ENCODE measurements around the gene TMTC1.

Gene TMTC1

DNA sequence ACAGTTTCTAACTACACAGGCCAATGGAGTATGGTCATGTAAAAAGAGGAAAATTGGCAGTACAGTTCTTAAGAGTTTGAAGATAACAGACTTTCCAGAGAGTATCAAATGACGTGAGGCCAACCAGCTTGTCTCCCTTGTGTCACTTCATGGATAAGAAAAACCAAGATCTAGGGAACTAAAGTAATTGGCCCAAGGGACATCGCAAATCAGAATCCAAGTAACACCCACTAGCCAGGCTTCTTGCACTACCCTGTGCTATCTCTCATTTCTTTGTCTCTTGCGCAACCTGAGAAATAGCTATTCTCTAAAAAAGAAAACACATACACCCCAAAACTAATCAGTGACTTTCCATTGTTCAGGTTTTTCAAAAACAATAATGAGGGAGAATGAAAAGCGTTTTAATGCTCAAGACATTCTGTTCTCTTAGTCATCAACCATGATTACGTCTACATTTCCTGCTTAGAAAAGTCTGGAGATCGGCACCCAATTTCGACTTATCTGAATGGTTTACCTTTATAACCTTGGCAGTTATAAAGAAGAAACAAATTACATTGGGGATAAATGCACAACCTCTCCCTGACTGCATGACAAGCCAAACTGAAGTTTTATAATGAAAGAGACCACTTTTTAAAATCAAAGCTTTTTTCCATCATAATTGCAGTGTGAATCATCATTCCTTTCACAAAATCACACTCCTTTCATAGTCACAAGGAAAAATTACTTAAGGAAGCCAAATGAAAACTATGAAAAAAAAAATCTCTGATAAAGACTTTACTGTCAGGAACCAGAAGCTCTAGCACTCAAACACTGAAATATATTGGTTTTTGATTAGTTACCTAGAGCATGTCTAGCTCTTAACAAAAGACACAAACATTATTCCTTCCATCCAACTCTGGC lies 42.1 kb downstream of the TMTC1 start:
- DNase-seq (ENCODE audit: low read depth in 3 of 3, low spot score in 1 of 3): no peak

DNA sequence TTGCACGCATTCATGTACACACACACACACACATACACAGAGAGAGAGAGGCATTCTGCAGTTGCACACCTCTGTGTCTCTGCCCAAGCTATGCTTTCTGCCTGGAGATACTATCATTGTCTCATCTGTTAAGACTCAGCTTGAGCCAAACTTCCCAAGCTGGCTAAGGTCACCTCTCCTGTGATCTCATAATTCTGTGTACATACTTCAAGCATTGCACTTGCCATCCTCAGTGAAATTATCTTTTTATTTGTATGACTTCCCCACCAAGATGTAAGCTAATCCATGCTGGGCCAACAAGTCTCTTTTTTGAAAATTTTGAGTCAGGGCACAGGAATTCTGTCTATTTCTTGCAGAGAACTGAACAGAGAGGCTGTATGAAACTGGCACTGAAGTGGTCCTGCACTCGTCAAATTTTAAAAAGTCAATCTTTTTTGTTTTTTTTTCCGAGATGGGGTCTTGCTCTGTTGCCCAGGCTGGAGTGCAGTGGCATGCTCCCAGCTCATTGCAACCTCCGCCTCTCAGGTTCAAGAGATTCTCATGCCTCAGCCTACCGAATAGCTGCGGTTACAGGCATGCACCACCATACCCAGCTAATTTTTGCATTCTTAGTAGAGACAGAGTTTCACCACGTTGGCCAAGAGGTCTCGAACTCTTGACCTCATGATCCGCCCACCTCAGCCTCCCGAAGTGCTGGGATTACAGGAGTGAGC lies 44.3 kb downstream of the TMTC1 start:
- DNase-seq (ENCODE audit: low read depth in 3 of 3, low spot score in 1 of 3): no peak

DNA sequence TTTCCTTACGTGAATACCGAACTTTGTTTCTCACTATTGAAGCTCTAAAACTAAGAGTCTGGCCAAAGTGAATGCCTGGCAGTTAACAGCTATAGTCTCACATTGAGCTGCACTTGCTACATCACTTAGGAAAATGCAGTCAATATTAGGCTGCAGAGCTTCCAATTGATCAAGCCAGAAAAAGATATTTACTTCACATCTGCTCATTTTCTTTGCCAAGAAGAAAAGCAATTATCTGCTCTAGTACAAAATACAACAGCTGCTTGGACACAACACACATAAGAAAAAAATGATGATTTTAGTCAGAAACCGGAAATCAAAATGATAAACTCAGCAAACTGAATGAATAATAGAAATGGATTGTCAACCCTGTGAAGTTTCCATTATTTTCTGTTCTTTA lies 45.4 kb downstream of the TMTC1 start:
- DNase-seq (ENCODE audit: low read depth in 3 of 3, low spot score in 1 of 3): no peak

DNA sequence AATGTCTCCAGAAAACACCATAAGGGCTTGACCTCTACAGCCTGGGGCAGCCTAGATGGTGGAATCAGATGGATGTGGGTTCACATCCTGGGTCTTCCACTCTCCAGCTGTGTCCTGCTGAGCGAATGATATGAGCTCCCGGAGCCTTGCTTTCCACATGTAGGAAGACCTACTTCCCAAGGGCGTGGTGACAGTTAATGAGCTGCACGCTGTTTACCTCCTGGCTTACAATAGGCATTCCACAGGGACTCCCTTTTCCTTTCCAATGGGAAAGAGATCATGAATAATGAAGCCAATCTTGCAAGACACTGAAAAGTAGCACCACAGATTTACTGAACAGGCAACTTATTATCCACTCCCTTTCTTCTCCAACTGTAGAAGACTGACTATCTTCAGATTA lies 46.1 kb downstream of the TMTC1 start:
- no peak for DNase-seq (ENCODE audit: low read depth in 3 of 3, low spot score in 1 of 3)

DNA sequence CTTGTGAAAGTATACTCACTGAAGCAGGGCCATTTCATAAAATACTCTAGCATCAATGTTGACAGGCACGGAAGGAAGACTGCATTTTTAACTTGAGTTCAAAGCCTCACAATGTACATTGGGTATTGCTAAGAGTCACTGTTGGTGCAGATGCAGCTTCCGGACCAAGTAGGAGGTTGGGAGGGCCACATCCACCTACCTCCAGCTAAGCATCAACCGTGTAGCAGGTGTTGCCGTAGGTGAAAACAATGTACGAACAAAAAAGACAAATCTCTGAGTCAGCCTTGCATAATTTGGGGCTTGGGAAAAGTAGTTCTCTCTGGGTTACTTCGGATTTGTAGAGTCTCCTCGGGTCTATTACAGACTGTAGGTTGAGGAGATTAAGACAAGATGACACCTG lies 48.1 kb downstream of the TMTC1 start:
- DNase-seq (ENCODE audit: low read depth in 3 of 3, low spot score in 1 of 3): no peak

DNA sequence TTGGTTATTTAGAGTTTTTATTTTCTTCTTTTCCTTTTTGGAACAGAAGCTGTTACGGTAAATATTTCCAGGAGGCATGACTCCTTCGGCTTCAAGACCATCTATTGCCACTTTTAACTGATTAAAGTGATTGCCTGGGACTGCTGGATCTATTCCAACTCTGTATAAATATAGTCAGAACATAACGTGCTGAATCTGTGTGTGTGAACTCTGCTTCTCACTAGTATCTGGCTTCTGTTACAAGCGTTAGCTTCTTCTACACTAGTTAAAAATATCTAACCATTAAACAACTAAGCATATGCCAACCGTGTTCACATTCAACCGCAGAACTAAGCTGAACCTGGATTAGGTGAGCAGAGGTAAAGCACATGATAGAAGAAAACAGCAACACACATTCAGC lies 49.0 kb downstream of the TMTC1 start:
- no peak for DNase-seq (ENCODE audit: low read depth in 3 of 3, low spot score in 1 of 3)

DNA sequence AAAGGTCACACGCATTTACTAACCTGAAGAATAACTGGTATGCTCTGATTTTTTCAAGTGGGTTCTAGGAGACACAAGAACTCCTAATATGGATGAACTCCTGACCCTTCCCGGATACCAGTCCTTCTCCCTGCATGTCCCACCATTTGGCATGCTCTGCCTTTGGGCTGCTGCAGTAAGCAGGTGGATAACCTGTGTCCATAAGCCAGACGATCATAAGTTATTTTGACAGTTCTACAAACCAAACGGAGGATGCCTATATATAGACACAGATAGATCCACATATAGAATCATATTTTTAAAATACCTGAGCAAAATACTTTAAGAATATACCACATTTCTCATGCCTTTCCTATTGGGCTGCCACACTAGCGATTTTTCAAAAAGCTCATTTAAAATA lies 49.4 kb downstream of the TMTC1 start:
- no peak for DNase-seq (ENCODE audit: low read depth in 3 of 3, low spot score in 1 of 3)

DNA sequence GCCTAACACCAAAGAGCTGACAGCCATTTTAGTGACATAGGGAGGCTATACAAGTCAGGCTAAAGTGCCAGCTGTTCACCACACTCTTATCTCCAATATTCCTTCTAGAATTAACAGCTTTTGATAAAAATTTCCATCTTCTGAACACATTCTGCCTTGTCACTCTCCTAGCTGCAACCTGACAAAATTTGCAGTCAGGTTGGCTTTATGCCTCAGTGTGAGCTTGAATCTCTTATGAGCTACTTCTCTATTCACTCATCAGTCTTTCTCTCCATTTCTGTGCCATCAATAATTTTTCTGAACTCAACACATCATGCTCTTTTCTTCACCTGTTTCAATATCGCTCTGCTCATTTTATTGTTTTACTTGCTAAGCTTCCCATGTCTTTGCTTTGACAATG lies 50.2 kb downstream of the TMTC1 start:
- DNase-seq (ENCODE audit: low read depth in 3 of 3, low spot score in 1 of 3): no peak

DNA sequence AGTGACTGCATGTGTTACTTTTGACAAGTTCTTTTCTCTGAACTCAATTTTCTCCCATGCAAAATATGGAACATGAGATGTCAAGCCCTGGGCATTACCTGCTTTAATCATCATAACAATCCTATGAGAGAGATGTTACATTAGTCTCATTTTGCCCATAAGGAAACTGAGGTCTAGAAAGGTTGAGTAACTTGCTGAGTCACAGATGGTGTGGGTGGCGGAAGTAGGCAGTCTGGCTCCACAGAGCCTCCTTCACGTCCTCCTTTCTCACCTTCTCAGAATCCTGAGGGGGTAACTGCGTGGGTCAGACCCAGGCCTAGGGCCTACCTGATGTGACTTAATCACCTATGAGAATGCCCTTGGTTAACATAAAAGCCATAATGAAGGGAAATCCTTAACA lies 50.7 kb downstream of the TMTC1 start:
- DNase-seq (ENCODE audit: low read depth in 3 of 3, low spot score in 1 of 3): no peak

DNA sequence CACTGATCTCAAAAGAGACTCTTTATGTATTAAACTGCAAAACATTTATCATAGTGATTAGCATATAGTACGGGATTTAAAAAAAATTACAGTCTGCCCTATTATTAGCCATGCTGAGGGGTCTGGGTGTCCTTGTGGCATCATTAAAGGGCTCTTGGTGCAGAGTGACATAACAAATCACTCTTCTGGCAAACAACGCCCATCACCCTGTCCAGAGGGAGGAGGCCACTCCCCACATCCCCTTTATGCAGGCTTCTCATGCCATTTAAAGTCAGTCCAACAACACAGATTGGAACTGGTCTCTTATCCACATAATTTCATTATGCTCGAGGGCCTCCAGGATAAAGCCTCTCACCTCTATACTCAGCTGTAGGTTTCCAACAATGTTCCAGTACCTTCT lies 51.1 kb downstream of the TMTC1 start:
- no peak for DNase-seq (ENCODE audit: low read depth in 3 of 3, low spot score in 1 of 3)

DNA sequence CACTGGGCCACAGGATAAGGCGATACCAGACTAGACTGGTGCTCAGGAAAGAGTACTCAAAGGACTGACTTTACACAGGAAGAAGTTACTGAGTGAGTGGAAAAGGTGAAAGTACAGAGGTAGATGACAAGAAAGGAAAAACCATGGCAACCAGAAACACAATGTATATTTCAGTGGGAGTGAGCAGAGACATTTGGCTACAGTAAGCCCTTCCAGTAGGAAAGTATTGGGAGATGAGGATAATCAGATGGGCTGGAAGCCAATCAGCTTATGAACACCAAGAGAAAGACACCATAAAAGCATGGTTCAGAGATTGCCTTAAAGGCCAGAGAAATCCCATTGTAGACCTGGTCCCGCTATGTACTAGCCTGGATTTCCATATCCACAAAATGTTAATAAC lies 51.6 kb downstream of the TMTC1 start:
- no peak for DNase-seq (ENCODE audit: low read depth in 3 of 3, low spot score in 1 of 3)

DNA sequence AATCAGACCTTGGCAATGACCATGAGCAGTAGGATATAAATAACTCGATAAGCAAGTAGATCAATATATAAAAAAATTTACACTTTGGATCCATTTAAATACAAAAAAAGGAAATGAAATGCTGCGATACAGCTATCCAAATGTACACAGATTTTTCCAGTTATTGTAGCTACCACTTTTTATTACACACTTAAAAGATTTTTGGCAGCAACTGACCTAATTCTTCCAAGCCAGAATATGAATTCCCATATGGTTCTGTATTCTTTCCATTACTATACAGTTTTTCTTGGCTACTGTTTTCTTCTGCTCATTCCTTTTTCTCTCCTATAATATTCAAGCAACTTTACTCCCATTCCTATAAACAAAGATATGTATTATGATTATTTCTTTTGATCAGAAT lies 52.2 kb downstream of the TMTC1 start:
- no peak for DNase-seq (ENCODE audit: low read depth in 3 of 3, low spot score in 1 of 3)

DNA sequence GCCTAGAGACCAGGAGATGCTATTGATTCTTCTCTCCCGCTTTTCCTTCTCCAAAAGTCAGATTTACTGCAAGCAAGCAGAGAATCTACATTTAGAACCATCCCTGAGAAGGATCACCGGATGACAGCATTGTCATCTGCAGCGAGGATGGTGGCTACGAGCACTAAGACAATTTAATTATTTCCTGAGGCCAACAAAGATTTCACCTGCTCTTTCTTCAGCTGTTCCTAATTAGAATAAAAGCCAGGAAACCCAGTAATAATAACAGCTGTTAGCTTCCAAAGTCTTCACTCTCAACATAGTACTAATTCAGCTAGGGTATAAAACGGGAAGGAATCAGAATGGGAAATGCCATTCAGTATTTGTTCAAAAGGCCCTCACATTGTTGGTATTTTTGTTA lies 53.3 kb downstream of the TMTC1 start:
- no peak for DNase-seq (ENCODE audit: low read depth in 3 of 3, low spot score in 1 of 3)

DNA sequence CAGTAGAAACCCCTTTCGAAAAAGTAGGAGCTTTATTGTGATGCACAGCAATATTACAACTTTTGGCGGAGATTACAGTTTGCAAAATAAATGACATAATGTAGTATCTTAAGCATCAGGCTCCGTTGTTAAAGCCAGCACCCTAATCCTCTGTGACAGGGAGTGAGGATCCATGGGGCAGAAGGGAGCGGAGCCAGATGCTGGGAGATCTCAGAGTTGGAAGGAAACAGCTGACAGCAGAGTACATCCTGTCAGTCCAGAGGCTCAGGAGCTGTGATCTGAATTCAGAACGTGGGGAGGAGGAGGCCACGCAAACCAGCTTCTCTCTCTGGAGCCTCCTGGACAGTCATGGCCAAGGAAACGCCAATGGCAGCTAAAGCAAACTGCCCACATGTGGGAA lies 55.7 kb downstream of the TMTC1 start:
- DNase-seq (ENCODE audit: low read depth in 3 of 3, low spot score in 1 of 3): no peak

DNA sequence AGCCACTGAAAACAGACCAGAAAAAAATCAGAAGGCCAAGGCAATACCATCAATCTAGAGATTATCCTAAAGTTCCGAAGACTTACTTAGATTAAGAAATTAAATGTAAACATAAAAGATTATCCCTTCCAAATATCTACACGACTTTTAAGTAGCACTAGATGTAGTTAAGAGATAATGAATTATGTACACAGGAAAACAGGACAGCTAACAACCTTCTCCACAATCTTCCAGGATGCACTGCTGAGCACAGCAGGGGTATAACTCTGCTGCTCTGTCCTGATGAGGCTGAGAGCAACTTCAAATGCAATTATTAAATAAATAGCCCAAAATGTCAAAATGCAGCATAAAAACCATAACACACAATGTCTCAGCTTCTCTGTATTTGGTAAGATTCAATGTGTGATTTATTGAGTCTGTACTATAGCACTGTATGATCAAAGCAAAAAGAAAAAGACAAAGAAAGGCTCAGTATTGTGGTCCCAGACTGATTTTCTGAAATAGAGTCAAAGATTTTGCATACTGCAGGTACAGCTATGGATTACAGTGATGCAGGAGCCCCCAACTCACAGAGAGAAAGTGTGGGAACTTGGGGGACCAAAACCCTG lies 56.9 kb downstream of the TMTC1 start:
- no peak for DNase-seq (ENCODE audit: low read depth in 3 of 3, low spot score in 1 of 3)

DNA sequence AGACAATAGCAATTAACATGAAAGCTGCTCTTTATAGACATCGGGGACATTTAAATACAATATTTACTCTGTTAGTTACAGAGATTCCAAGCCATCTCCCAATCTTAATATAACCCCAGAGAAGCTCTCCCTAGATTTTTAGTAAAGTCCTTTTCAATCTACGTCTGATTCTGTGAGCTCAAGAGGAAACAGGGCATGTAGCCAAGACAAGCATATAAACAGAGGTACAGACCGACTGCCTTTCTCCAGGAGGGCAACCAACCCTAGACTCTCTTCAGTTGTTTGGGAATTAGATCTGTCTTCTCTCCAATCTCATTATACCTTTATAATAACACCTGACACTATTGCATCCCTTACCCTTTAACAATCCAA lies 57.4 kb downstream of the TMTC1 start:
- no peak for DNase-seq (ENCODE audit: low read depth in 3 of 3, low spot score in 1 of 3)

DNA sequence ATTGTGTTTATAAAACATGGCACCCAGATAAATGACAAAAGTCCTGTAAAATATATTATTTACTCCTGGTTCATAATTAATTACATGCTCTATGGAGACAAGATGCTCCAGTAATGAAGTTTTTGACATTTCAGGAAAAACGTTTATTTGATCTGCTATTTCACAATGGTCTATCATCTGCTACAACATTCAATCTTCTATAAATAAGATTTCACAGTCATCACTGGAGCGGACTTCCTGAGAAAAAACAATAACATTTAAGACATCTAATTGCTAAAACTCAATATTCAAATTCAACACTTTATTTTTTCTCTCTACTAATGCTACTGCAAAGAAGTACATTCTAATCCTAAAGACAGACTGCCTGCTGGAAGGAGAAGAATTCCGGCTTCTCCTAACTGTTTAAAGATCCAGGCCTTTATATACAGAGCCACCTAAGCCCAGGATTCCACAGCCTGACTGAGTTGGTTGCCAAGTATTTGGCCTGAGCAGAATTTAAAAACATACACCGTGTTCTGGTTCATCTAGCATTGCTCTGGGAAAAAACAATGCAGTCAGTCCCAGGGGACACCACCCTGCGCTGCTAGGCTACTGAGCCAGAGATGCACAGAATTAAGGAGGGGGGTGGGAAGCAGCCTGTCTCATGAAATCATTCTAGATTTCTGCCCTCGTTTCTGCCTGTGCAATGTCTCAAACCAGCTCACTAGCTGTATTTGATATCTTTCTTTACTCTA lies 58.0 kb downstream of the TMTC1 start:
- DNase-seq (ENCODE audit: low read depth in 3 of 3, low spot score in 1 of 3): no peak

DNA sequence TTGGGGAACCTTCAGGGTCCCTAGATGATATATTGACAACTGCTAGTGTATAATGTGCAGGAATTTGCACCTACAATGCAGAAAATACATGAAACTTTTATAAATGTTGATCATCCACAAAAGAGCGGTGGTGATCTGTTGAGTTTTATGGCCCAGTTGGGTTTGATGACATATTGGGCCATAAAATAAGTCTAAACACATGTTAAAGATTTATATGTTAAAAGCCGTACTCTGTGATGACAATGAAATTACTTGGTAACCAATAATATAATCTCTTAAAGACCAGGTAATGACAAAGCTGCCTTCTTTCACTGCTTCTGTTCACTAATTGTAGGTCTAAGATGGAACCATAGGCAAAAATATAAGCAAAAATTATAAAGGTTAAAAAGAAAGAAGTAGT lies 61.6 kb downstream of the TMTC1 start:
- no peak for DNase-seq (ENCODE audit: low read depth in 3 of 3, low spot score in 1 of 3)

DNA sequence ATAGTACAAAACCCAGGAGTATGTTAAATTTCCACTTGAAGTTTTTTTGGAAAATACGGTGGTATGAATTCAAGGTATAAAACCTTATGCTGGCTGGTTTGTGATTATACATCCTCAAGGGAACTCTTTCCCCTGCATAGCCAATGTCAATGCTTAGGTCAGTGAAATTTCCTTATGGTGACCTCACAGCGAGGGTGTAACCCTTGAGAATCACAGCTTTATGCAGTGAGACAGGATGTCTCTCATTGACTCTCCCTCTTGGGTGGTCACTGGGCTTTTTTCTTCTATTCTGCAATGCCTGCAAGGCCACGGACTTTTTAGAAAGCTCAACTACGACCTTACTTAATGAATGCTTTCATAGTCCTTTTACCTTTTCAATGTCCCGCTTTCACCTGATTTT lies 64.4 kb downstream of the TMTC1 start:
- no peak for DNase-seq (ENCODE audit: low read depth in 3 of 3, low spot score in 1 of 3)

DNA sequence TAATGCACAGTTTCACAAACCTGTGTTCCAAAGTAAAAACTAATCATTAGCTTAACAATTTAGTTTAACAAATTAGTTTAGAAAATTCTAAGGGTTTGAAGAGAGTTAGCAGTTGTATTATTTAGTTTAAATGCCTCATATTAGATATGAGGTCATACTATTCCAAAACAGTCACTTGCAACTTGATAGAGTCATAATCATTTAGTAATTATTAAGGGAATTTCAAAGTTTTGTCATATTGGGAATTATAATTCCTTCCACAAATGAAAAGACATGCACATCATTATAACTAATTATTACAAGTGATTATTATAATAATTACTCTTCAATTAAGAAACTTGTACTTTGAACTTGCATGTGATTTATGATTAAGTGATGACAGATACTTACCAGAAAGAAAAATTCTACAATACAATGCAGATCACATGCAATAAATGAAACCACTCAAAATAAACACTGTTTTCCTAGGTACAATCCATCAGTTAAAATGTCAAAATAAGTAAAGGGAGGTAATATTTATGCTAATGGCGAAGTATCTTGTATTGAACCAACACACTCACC lies 66.1 kb downstream of the TMTC1 start:
- no peak for DNase-seq (ENCODE audit: low read depth in 3 of 3, low spot score in 1 of 3)

DNA sequence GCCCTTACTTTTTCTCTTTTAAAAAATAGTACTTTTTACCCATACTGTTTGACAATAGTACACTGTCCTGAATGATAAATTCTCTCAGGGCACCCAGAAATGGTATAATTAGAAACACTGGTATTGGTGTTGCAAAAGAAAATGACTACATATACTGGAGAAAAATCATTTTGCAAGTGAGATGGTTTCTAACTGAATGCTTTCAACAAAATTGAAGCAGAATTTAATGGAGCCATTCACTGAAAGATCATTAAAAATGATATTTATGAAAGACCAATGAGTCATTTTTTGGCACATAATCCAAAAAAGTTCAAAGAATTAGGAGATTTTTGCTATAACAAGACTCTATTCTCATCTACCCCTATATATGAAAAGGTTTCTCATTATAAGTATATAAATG lies 68.8 kb downstream of the TMTC1 start:
- no peak for DNase-seq (ENCODE audit: low read depth in 3 of 3, low spot score in 1 of 3)

Data from stimulated activated CD4-positive, alpha-beta T cell treated with anti-CD3 and anti-CD28 coated beads, TNF-alpha, amount 100 ng/mL, for 1 hour (primary cell).